Sigmoid colon (tissue), 7 donors: Measurements from ENCODE around the gene CYCS. TPM values are rescaled to one million over a fixed set of nuclear protein-coding genes. Genes with fewer than 3 reads are reported as not detected.
"Not testable (repeated sequence)": the region's sequence is repeated elsewhere in the genome, so short reads cannot be mapped to it uniquely, and the experiment has no call there.

ENCODE experiments used
- DNase-seq: peaks from one replicate; pipeline ENCODE4 v3.0.0-alpha.2; 2019
- H3K27ac ChIP-seq, 4 donors: fragments of 200-600 bp; sonication (generic); one replicate each; pipeline ENCODE4 v1.5.1; 2016 to 2019; ENCODE audit warnings: mild to moderate bottlenecking in 1 of 4
- H3K27me3 ChIP-seq, 3 donors: fragments of 200-600 bp; sonication (generic); one replicate each; pipeline ENCODE4 v1.5.1; 2019; ENCODE audit warnings: mild to moderate bottlenecking in 1 of 3
- H3K36me3 ChIP-seq, 4 donors: fragments of 200-600 bp; sonication (generic); one replicate each; pipeline ENCODE4 v1.5.1; 2016 to 2019
- H3K4me1 ChIP-seq, 4 donors: fragments of 200-600 bp; sonication (generic); one replicate each; pipeline ENCODE4 v1.5.1; 2017 to 2019
- H3K4me3 ChIP-seq, 4 donors: fragments of 200-600 bp; sonication (generic); one replicate each; pipeline ENCODE4 v1.5.1; 2017 to 2019; ENCODE audit warnings: mild to moderate bottlenecking in 2 of 4, moderate library complexity in 1 of 4
- H3K9me3 ChIP-seq, 4 donors: fragments of 200-600 bp in 3 of 4; sonication (generic) in 3 of 4; one replicate each; pipeline versions ENCODE4 v1.5.1 to v1.6.1; 2013 to 2019
- EP300 ChIP-seq, 4 donors: sonication (generic); formaldehyde crosslinking; IDR thresholded peaks; one replicate each; pipeline ENCODE4 v1.6.1; 2017; ENCODE audit warnings: antibody characterized with exemption in 4 of 4
- POLR2A ChIP-seq, 2 donors: fragments of 450-650 bp; IDR thresholded peaks; one replicate each; pipeline ENCODE4 v1.6.1; 2016; ENCODE audit warnings: antibody characterized with exemption in 2 of 2, mild to moderate bottlenecking in 2 of 2, moderate library complexity in 2 of 2
- POLR2AphosphoS5 ChIP-seq, 4 donors: sonication (generic); formaldehyde crosslinking; IDR thresholded peaks; one replicate each; pipeline ENCODE4 v1.6.1; 2017; ENCODE audit warnings: antibody characterized with exemption in 4 of 4
- WGBS, 2 donors: extraction: QIAGEN DNeasy Blood & Tissue Kit; methylation state at CpG; one replicate each; pipeline ENCODE4 v1.1.7; 2013; 5-methylcytosine and 5-hydroxymethylcytosine counted together
- intact Hi-C: fragments of 100-400 bp; cut with DNase I; formaldehyde crosslinking; loops from one replicate; pipeline ENCODE4 v1.15.1; 2023
- polyA plus RNA-seq, 3 donors: library from polyadenylated mRNA; stranded (reverse); fragments of 200-250 nt; gene quantifications; one replicate each; pipeline ENCODE4 v1.2.3, GENCODE V29; 2013
- total RNA-seq, 4 donors: library from RNA; depleted of rRNA; stranded (reverse); fragments of >200 nt; gene quantifications; one replicate each; pipeline ENCODE4 v1.1.0, GENCODE V29; 2016
- TF ChIP-seq, protein P1 (sequence below), 4 experiments: fragments of 450-650 bp in 3 of 4; fragments of 200-600 bp in 1 of 4; IDR thresholded peaks; one replicate each; pipeline ENCODE4 v1.5.1; 2016 to 2019; ENCODE audit warnings: antibody characterized with exemption in 4 of 4, mild to moderate bottlenecking in 3 of 4, moderate library complexity in 2 of 4
- donor health status: healthy with polysubstance abuse.
- donor health status: Bipolar disorder and iron deficiency.
- donor health status: healthy.

Gene CYCS
- total and polyA plus RNA-seq, 7 donors = 33.2 to 461 (median 69.2) TPM

GRCh38 chr7:25117226-25118047, 7.6 kb downstream of the CYCS start:
- H3K9me3 ChIP-seq = no peaks in the 10 kb centered on the region
- TF ChIP-seq POLR2A (IDR thresholded peaks at IDR 0.05) = peak in 1 of 2 donors; percentile 15
- no peak for TF ChIP-seq POLR2AphosphoS5 (IDR thresholded peaks at IDR 0.05)
- no peaks in the 10 kb centered on the region for H3K27me3 ChIP-seq
- no peak for DNase-seq
- H3K4me1 ChIP-seq = peaks cover 0 to 2% (median under 1%) of the 10 kb centered on the region in 4 donors
- WGBS, 2 donors = 6 to 32% methylated on average over 7 of the region's 7 CpGs
- intact Hi-C loops = no loop called here
- H3K4me3 ChIP-seq = no peak overlapping the region
- H3K27ac ChIP-seq = no peak overlapping the region
- H3K36me3 ChIP-seq = peaks cover 5 to 33% (median 8%) of the 10 kb centered on the region in 4 donors

DNA sequence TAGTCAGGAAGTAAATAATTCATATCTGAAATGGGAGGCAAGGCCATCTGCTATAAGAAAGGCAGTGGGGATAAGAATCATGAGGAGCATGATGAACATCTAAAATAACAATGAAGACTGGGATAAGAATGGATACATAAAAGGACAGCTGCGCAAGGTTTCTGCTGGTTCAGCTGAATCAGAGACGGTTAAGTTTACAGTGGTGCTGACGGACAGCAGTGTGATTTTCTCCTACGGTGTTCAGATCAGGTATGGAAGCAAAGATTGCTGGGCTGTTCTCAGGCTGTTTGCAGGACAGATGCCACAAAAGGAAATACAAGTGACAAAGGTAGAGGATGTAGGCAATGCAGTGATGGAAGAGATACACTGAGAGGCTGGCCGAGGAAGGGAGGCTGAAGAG, 8.4 kb downstream of the CYCS start:
- H3K4me3 ChIP-seq = no peak overlapping the region
- H3K27me3 ChIP-seq = no peaks in the 10 kb centered on the region
- WGBS, 2 donors = 88 to 93% methylated on average over 5 of the region's 5 CpGs
- H3K4me1 ChIP-seq = no peaks in the 10 kb centered on the region
- H3K9me3 ChIP-seq = no peaks in the 10 kb centered on the region
- intact Hi-C loops = no loop called here
- peaks cover 5 to 25% (median 8%) of the 10 kb centered on the region in 4 donors for H3K36me3 ChIP-seq
- DNase-seq = no peak
- H3K27ac ChIP-seq = no peak overlapping the region
- TF ChIP-seq POLR2AphosphoS5 (IDR thresholded peaks at IDR 0.05) (no peak), POLR2A (IDR thresholded peaks at IDR 0.05) (no peak), EP300 (IDR thresholded peaks at IDR 0.05) (no peak)
- TF ChIP-seq, protein P1, sequence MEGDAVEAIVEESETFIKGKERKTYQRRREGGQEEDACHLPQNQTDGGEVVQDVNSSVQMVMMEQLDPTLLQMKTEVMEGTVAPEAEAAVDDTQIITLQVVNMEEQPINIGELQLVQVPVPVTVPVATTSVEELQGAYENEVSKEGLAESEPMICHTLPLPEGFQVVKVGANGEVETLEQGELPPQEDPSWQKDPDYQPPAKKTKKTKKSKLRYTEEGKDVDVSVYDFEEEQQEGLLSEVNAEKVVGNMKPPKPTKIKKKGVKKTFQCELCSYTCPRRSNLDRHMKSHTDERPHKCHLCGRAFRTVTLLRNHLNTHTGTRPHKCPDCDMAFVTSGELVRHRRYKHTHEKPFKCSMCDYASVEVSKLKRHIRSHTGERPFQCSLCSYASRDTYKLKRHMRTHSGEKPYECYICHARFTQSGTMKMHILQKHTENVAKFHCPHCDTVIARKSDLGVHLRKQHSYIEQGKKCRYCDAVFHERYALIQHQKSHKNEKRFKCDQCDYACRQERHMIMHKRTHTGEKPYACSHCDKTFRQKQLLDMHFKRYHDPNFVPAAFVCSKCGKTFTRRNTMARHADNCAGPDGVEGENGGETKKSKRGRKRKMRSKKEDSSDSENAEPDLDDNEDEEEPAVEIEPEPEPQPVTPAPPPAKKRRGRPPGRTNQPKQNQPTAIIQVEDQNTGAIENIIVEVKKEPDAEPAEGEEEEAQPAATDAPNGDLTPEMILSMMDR (IDR thresholded peaks at IDR 0.05) = no peak

- 92 to 94% methylated on average over 2 of the region's 2 CpGs for WGBS, 2 donors
- H3K27ac ChIP-seq, H3K4me1 ChIP-seq, H3K4me3 ChIP-seq, H3K9me3 ChIP-seq, intact Hi-C loops, H3K27me3 ChIP-seq, H3K36me3 ChIP-seq, DNase-seq: not testable (repeated sequence)
Measured at GRCh38 chr7:25110514-25110913, 14.5 kb downstream of the CYCS start.

GRCh38 chr7:25109276-25109675, 15.8 kb downstream of the CYCS start:
- intact Hi-C loops = no loop called here
- H3K27me3 ChIP-seq = no peaks in the 10 kb centered on the region
- WGBS, 2 donors = 51 to 73% methylated on average over 3 of the region's 3 CpGs
- TF ChIP-seq EP300 (IDR thresholded peaks at IDR 0.05) (no peak), POLR2AphosphoS5 (IDR thresholded peaks at IDR 0.05) (no peak), POLR2A (IDR thresholded peaks at IDR 0.05) (no peak)
- TF ChIP-seq, protein P1 (IDR thresholded peaks at IDR 0.05) = no peak
- no peaks in the 10 kb centered on the region for H3K36me3 ChIP-seq
- DNase-seq = no peak
- H3K4me3 ChIP-seq = no peak overlapping the region
- H3K9me3 ChIP-seq = no peaks in the 10 kb centered on the region
- no peak overlapping the region for H3K27ac ChIP-seq
- no peaks in the 10 kb centered on the region for H3K4me1 ChIP-seq

- Histone ChIP-seq H3K9me3 (no peaks in the 10 kb centered on the region), H3K27me3 (no peaks in the 10 kb centered on the region), H3K36me3 (no peaks in the 10 kb centered on the region), H3K4me1 (no peaks in the 10 kb centered on the region), H3K27ac (no peak overlapping the region), H3K4me3 (no peak overlapping the region)
- intact Hi-C loops = no loop called here
- DNase-seq = no peak
- TF ChIP-seq POLR2AphosphoS5 (IDR thresholded peaks at IDR 0.05) (no peak), POLR2A (IDR thresholded peaks at IDR 0.05) (no peak)
- 70 to 90% methylated on average over 3 of the region's 3 CpGs for WGBS, 2 donors
Measured at GRCh38 chr7:25105911-25106310, 19.1 kb downstream of the CYCS start.

- WGBS, 2 donors = 88 to 93% methylated on average over 5 of the region's 5 CpGs
- Histone ChIP-seq H3K4me3 (no peak overlapping the region), H3K36me3 (no peaks in the 10 kb centered on the region), H3K27ac (no peak overlapping the region), H3K4me1 (no peaks in the 10 kb centered on the region), H3K9me3 (no peaks in the 10 kb centered on the region), H3K27me3 (peaks cover 0 to 3% (median 0%) of the 10 kb centered on the region in 3 donors)
- DNase-seq = no peak
- TF ChIP-seq EP300 (IDR thresholded peaks at IDR 0.05) (no peak), POLR2AphosphoS5 (IDR thresholded peaks at IDR 0.05) (no peak), POLR2A (IDR thresholded peaks at IDR 0.05) (no peak)
- TF ChIP-seq, protein P1 (IDR thresholded peaks at IDR 0.05) = no peak
- intact Hi-C loops = no loop called here
Measured at GRCh38 chr7:25103773-25104172, 21.3 kb downstream of the CYCS start.
